WTC11 (cell line): ENCODE measurements around the gene CCDC3. TPM values are rescaled to one million over a fixed set of nuclear protein-coding genes. Genes with fewer than 3 reads are reported as not detected.

Experiments
- ATAC-seq: fragments of 200-7000 bp; cut with Tn5 transposase; 2 replicates; pipeline ENCODE4 v1.10.0; 2021; ENCODE audit warnings: mild to moderate bottlenecking, moderate library complexity
- CTCF ChIA-PET: fragments of 300-600 bp; sonication (Branson Sonifier 250); formaldehyde crosslinking; loops from one replicate; lab custom pipeline; 2021; ENCODE audit warnings: antibody characterized with exemption; lab: Charles Lee
- POLR2A ChIA-PET: fragments of 350-600 bp; sonication (Branson Sonifier 250); formaldehyde crosslinking; loops from one replicate; lab custom pipeline; 2021; ENCODE audit warnings: antibody characterized with exemption; lab: Charles Lee
- DNase-seq: peaks from one replicate; pipeline ENCODE4 v3.0.0; 2021; ENCODE audit warnings: low spot score
- H3K27ac Mint-ChIP-seq: 2 replicates; pipeline ENCODE4 v1.8.0; 2021; ENCODE audit warnings: mixed read lengths
- H3K27me3 Mint-ChIP-seq: 2 replicates; pipeline ENCODE4 v1.8.0; 2021; ENCODE audit warnings: low read depth, mild to moderate bottlenecking, moderate library complexity, mixed read lengths
- H3K36me3 Mint-ChIP-seq: 2 replicates; pipeline ENCODE4 v1.8.0; 2021; ENCODE audit warnings: mixed read lengths
- H3K4me1 Mint-ChIP-seq: 2 replicates; pipeline ENCODE4 v1.8.0; 2022; ENCODE audit warnings: mixed read lengths
- H3K4me3 Mint-ChIP-seq: 2 replicates; pipeline ENCODE4 v1.8.0; 2021; ENCODE audit warnings: mild to moderate bottlenecking, moderate library complexity, mixed read lengths
- H3K9me3 Mint-ChIP-seq: 2 replicates; pipeline ENCODE4 v1.8.0; 2021; ENCODE audit warnings: mixed read lengths
- AR ChIP-seq: fragments of 250-450 bp; sonication (Bioruptor Pico); IDR thresholded peaks from 2 replicates; pipeline ENCODE4 v1.9.0; 2021; ENCODE audit warnings: mild to moderate bottlenecking
- CBFB ChIP-seq: sonication (generic); formaldehyde crosslinking; IDR thresholded peaks from 2 replicates; pipeline ENCODE4 v1.8.1; 2022; ENCODE audit warnings: mild to moderate bottlenecking, low read depth, missing genetic modification reagents
- JAZF1 ChIP-seq: fragments of 250-450 bp; sonication (Bioruptor Pico); IDR thresholded peaks from 2 replicates; pipeline ENCODE4 v1.9.0; 2021; ENCODE audit warnings: moderate library complexity, mild to moderate bottlenecking, inconsistent platforms
- MYBL2 ChIP-seq: sonication (generic); formaldehyde crosslinking; IDR thresholded peaks from 2 replicates; pipeline ENCODE4 v1.8.1; 2023; ENCODE audit warnings: mild to moderate bottlenecking, moderate library complexity, missing genetic modification reagents
- NFATC4 ChIP-seq: fragments of 250-450 bp; sonication (Bioruptor Pico); IDR thresholded peaks from 2 replicates; pipeline ENCODE4 v1.9.0; 2021; ENCODE audit warnings: mild to moderate bottlenecking
- NR1H2 ChIP-seq: sonication (generic); formaldehyde crosslinking; IDR thresholded peaks from 2 replicates; pipeline ENCODE4 v1.9.0; 2021; ENCODE audit warnings: mild to moderate bottlenecking, moderate library complexity, missing genetic modification reagents
- NR3C1 ChIP-seq: sonication (generic); formaldehyde crosslinking; conservative IDR thresholded peaks from 2 replicates; pipeline ENCODE4 v1.8.1; 2023; ENCODE audit warnings: low read depth, mild to moderate bottlenecking, missing genetic modification reagents
- SMAD3 ChIP-seq: sonication (generic); formaldehyde crosslinking; IDR thresholded peaks from 2 replicates; pipeline ENCODE4 v1.8.0; 2022; ENCODE audit warnings: missing genetic modification reagents, mild to moderate bottlenecking, borderline replicate concordance
- SP1 ChIP-seq: sonication (generic); formaldehyde crosslinking; conservative IDR thresholded peaks from 2 replicates; pipeline ENCODE4 v1.8.1; 2022; ENCODE audit warnings: missing genetic modification reagents
- ZNF263 ChIP-seq: sonication (generic); formaldehyde crosslinking; IDR thresholded peaks from 2 replicates; pipeline ENCODE4 v1.8.1; 2022; ENCODE audit warnings: low read depth, mild to moderate bottlenecking, moderate library complexity, missing genetic modification reagents
- ZNF512 ChIP-seq: sonication (generic); formaldehyde crosslinking; IDR thresholded peaks from 2 replicates; pipeline ENCODE4 v1.8.1; 2022; ENCODE audit warnings: missing genetic modification reagents, borderline replicate concordance
- total RNA-seq: library from RNA; stranded (reverse); gene quantifications from 3 replicates; pipeline ENCODE4 v1.2.3, GENCODE V29; 2021
- TF ChIP-seq, protein P1 (sequence below): sonication (generic); formaldehyde crosslinking; IDR thresholded peaks from 2 replicates; pipeline ENCODE4 v1.8.1; 2023; ENCODE audit warnings: mild to moderate bottlenecking, missing genetic modification reagents
- TF ChIP-seq, protein P2 (sequence below): sonication (generic); formaldehyde crosslinking; IDR thresholded peaks from 2 replicates; pipeline ENCODE4 v1.8.0; 2022; ENCODE audit warnings: mild to moderate bottlenecking, missing genetic modification reagents
- TF ChIP-seq, protein P3 (sequence below): fragments of 250-450 bp; sonication (Bioruptor Pico); IDR thresholded peaks from 2 replicates; pipeline ENCODE4 v1.9.0; 2021; ENCODE audit warnings: mild to moderate bottlenecking
- TF ChIP-seq, protein P4 (sequence below): fragments of 250-450 bp; sonication (Bioruptor Pico); IDR thresholded peaks from 2 replicates; pipeline ENCODE4 v2.1.2; 2022; ENCODE audit warnings: mild to moderate bottlenecking, moderate library complexity
- TF ChIP-seq, protein P5 (sequence below): sonication (generic); formaldehyde crosslinking; IDR thresholded peaks from 2 replicates; pipeline ENCODE4 v1.8.0; 2023; ENCODE audit warnings: mild to moderate bottlenecking, missing genetic modification reagents
- TF ChIP-seq, protein P6 (sequence below): sonication (generic); formaldehyde crosslinking; IDR thresholded peaks from 2 replicates; pipeline ENCODE4 v1.8.1; 2023; ENCODE audit warnings: mild to moderate bottlenecking, missing genetic modification reagents

Gene CCDC3
- total RNA-seq, 1 experiment from 2014 or later = 3.5 TPM

GRCh38 chr10:12929381-12929780 is 72.1 kb downstream of the CCDC3 start:
- CTCF ChIA-PET = no interaction called here
- no peaks in the 10 kb centered on the region for H3K27me3 Mint-ChIP-seq

More at GRCh38 chr10:12929381-12929780, 72.1 kb downstream of the CCDC3 start:
- H3K36me3 Mint-ChIP-seq = no peaks in the 10 kb centered on the region
- POLR2A ChIA-PET = interaction anchor here (0.7 kb wide), 1 partner anchor 1782 kb away, joined by 4 read pairs; no protein-coding TSS in a partner anchor
- TF ChIP-seq, protein P1, sequence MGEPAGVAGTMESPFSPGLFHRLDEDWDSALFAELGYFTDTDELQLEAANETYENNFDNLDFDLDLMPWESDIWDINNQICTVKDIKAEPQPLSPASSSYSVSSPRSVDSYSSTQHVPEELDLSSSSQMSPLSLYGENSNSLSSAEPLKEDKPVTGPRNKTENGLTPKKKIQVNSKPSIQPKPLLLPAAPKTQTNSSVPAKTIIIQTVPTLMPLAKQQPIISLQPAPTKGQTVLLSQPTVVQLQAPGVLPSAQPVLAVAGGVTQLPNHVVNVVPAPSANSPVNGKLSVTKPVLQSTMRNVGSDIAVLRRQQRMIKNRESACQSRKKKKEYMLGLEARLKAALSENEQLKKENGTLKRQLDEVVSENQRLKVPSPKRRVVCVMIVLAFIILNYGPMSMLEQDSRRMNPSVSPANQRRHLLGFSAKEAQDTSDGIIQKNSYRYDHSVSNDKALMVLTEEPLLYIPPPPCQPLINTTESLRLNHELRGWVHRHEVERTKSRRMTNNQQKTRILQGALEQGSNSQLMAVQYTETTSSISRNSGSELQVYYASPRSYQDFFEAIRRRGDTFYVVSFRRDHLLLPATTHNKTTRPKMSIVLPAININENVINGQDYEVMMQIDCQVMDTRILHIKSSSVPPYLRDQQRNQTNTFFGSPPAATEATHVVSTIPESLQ = no peak
- TF ChIP-seq JAZF1 (CRISPR knock-in tag) (no peak), SP1 (CRISPR knock-in tag) (no peak), SMAD3 (CRISPR knock-in tag) (no peak), ZNF263 (no peak), CBFB (no peak), NFATC4 (CRISPR knock-in tag) (no peak), NR3C1 (CRISPR knock-in tag) (no peak), MYBL2 (CRISPR knock-in tag) (no peak), NR1H2 (CRISPR knock-in tag) (no peak), AR (CRISPR knock-in tag) (no peak), ZNF512 (CRISPR knock-in tag) (no peak)
- TF ChIP-seq, protein P2, sequence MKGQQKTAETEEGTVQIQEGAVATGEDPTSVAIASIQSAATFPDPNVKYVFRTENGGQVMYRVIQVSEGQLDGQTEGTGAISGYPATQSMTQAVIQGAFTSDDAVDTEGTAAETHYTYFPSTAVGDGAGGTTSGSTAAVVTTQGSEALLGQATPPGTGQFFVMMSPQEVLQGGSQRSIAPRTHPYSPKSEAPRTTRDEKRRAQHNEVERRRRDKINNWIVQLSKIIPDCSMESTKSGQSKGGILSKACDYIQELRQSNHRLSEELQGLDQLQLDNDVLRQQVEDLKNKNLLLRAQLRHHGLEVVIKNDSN = no peak
- TF ChIP-seq, protein P3, sequence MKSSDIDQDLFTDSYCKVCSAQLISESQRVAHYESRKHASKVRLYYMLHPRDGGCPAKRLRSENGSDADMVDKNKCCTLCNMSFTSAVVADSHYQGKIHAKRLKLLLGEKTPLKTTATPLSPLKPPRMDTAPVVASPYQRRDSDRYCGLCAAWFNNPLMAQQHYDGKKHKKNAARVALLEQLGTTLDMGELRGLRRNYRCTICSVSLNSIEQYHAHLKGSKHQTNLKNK (CRISPR knock-in tag) = no peak
- TF ChIP-seq, protein P4, sequence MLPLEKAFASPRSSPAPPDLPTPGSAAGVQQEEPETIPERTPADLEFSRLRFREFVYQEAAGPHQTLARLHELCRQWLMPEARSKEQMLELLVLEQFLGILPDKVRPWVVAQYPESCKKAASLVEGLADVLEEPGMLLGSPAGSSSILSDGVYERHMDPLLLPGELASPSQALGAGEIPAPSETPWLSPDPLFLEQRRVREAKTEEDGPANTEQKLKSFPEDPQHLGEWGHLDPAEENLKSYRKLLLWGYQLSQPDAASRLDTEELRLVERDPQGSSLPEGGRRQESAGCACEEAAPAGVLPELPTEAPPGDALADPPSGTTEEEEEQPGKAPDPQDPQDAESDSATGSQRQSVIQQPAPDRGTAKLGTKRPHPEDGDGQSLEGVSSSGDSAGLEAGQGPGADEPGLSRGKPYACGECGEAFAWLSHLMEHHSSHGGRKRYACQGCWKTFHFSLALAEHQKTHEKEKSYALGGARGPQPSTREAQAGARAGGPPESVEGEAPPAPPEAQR (CRISPR knock-in tag) = no peak
- TF ChIP-seq, protein P5, sequence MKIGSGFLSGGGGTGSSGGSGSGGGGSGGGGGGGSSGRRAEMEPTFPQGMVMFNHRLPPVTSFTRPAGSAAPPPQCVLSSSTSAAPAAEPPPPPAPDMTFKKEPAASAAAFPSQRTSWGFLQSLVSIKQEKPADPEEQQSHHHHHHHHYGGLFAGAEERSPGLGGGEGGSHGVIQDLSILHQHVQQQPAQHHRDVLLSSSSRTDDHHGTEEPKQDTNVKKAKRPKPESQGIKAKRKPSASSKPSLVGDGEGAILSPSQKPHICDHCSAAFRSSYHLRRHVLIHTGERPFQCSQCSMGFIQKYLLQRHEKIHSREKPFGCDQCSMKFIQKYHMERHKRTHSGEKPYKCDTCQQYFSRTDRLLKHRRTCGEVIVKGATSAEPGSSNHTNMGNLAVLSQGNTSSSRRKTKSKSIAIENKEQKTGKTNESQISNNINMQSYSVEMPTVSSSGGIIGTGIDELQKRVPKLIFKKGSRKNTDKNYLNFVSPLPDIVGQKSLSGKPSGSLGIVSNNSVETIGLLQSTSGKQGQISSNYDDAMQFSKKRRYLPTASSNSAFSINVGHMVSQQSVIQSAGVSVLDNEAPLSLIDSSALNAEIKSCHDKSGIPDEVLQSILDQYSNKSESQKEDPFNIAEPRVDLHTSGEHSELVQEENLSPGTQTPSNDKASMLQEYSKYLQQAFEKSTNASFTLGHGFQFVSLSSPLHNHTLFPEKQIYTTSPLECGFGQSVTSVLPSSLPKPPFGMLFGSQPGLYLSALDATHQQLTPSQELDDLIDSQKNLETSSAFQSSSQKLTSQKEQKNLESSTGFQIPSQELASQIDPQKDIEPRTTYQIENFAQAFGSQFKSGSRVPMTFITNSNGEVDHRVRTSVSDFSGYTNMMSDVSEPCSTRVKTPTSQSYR (CRISPR knock-in tag) = no peak
- TF ChIP-seq, protein P6, sequence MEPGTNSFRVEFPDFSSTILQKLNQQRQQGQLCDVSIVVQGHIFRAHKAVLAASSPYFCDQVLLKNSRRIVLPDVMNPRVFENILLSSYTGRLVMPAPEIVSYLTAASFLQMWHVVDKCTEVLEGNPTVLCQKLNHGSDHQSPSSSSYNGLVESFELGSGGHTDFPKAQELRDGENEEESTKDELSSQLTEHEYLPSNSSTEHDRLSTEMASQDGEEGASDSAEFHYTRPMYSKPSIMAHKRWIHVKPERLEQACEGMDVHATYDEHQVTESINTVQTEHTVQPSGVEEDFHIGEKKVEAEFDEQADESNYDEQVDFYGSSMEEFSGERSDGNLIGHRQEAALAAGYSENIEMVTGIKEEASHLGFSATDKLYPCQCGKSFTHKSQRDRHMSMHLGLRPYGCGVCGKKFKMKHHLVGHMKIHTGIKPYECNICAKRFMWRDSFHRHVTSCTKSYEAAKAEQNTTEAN (CRISPR knock-in tag) = no peak
- peaks cover 5% of the 10 kb centered on the region for H3K9me3 Mint-ChIP-seq
- DNase-seq (no peak), ATAC-seq (no peak)
- H3K27ac Mint-ChIP-seq = no peak overlapping the region
- peaks cover 4% of the 10 kb centered on the region for H3K4me1 Mint-ChIP-seq
- no peak overlapping the region for H3K4me3 Mint-ChIP-seq
